CD4-positive, CD25-positive, alpha-beta regulatory T cell (primary cell): Measurements from ENCODE around the gene SORCS1. TPM values are rescaled to one million over a fixed set of nuclear protein-coding genes. Genes with fewer than 3 reads are reported as not detected.
"Not testable (repeated sequence)": the region's sequence is repeated elsewhere in the genome, so short reads cannot be mapped to it uniquely, and the experiment has no call there.

Experiments used
- ATAC-seq, 2 donors: fragments of 150-1000 bp; cut with Tn5 transposase; one replicate each; pipeline ENCODE4 v1.10.0; 2021; ENCODE audit warnings: low read depth in 2 of 2, moderate number of reproducible peaks in 2 of 2, moderate library complexity in 1 of 2
- DNase-seq, 3 donors: peaks; one replicate each; pipeline versions ENCODE4 v3.0.0 to v3.0.0-alpha.2; 2012 to 2022; ENCODE audit warnings: mixed read lengths in 1 of 3
- H3K27ac ChIP-seq: one replicate; pipeline ENCODE4 v1.7.0; 2013; ENCODE audit warnings: mild to moderate bottlenecking, low read length; ENCODE audit not compliant: insufficient read depth, poor library complexity, severe bottlenecking
- H3K27me3 ChIP-seq: one replicate; pipeline ENCODE4 v1.7.0; 2013; ENCODE audit warnings: low read length; ENCODE audit not compliant: control insufficient read depth, insufficient read depth
- H3K36me3 ChIP-seq: one replicate; pipeline ENCODE4 v1.7.0; 2013; ENCODE audit warnings: mild to moderate bottlenecking, low read length, moderate library complexity; ENCODE audit not compliant: control insufficient read depth, insufficient read depth
- H3K4me1 ChIP-seq: 2 replicates; pipeline ENCODE4 v1.7.0; 2013; ENCODE audit warnings: mild to moderate bottlenecking, low read length; ENCODE audit not compliant: insufficient read depth, control insufficient read depth, poor library complexity, severe bottlenecking
- H3K4me3 ChIP-seq: one replicate; pipeline ENCODE4 v1.7.0; 2013; ENCODE audit warnings: low read depth, mild to moderate bottlenecking, low read length, moderate library complexity
- H3K9me3 ChIP-seq, 2 experiments: 1 replicate in 1 of 2; 2 replicates in 1 of 2; pipeline ENCODE4 v1.7.0; 2013; ENCODE audit warnings: low read length in 2 of 2, mild to moderate bottlenecking in 1 of 2, moderate library complexity in 1 of 2; ENCODE audit not compliant: control insufficient read depth in 2 of 2
- H3K27ac Mint-ChIP-seq, 3 donors: one replicate each; pipeline ENCODE4 v1.8.0; 2020 to 2022; ENCODE audit warnings: mild to moderate bottlenecking in 3 of 3, mixed read lengths in 3 of 3, moderate library complexity in 2 of 3
- H3K27me3 Mint-ChIP-seq: one replicate; pipeline ENCODE4 v1.8.0; 2022; ENCODE audit warnings: mild to moderate bottlenecking, mixed read lengths
- H3K36me3 Mint-ChIP-seq: one replicate; pipeline ENCODE4 v1.8.0; 2020; ENCODE audit warnings: mixed read lengths
- H3K4me1 Mint-ChIP-seq, 4 donors: one replicate each; pipeline ENCODE4 v1.8.0; 2020 to 2022; ENCODE audit warnings: mixed read lengths in 4 of 4, mild to moderate bottlenecking in 1 of 4
- H3K4me3 Mint-ChIP-seq, 4 donors: one replicate each; pipeline ENCODE4 v1.8.0; 2020 to 2022; ENCODE audit warnings: mild to moderate bottlenecking in 4 of 4, mixed read lengths in 4 of 4, moderate library complexity in 3 of 4
- H3K9me3 Mint-ChIP-seq, 7 donors: one replicate each; pipeline ENCODE4 v1.8.0; 2020 to 2022; ENCODE audit warnings: mixed read lengths in 7 of 7, mild to moderate bottlenecking in 3 of 7, moderate library complexity in 2 of 7
- polyA plus RNA-seq, 4 donors: library from polyadenylated mRNA; unstranded; fragments of 300-500 nt; fragmentation: Illumina TruSeq; gene quantifications; one replicate each; pipeline ENCODE4 v1.2.3, GENCODE V29; 2021
- total RNA-seq: library from RNA; stranded (reverse); gene quantifications from one replicate; pipeline ENCODE4 v1.2.3, GENCODE V29; 2022

SORCS1 gene
- total and polyA plus RNA-seq, 5 donors from 2014 or later, result not detected

DNA sequence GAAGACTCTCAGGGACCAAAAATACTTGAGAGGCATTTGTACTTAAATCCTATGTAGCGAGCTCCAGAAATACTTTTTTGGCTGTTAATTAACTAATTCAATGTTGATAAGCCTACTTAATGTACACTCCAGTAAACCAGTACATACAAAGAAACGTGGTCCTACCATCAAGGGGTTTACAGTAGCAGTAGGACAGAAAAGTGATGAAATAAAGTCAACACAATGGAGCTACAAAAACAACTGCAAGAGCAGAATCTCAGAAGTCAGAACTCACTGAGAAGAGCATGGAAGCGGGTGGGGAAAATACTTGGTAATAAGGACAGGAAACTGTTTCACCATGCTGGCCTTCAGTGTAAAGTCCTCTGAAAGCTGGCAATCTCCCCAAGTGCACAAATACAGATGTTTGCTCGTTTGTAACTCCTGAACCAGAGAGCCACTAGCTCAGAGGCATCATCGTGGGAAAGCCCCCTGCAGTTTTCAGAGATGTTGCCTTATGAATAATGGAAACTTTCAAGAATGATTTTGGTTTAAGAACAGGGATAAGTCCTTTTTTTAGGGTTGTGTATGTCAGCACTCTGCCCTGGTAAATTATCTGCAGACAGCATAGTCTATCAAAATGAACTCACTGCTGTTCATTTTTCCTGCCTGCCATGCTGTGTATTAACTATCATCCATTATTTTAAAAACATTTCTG, 233.2 kb downstream of the SORCS1 start:
- no peak overlapping the region for H3K4me3 Mint-ChIP-seq
- Histone ChIP-seq H3K27ac (no peak overlapping the region), H3K27me3 (no peaks in the 10 kb centered on the region), H3K4me1 (no peaks in the 10 kb centered on the region), H3K4me3 (no peak overlapping the region), H3K9me3 (no peaks in the 10 kb centered on the region), H3K36me3 (no peaks in the 10 kb centered on the region)
- ATAC-seq (no peak), DNase-seq (no peak)
- H3K27me3 Mint-ChIP-seq, result no peaks in the 10 kb centered on the region
- no peak overlapping the region for H3K27ac Mint-ChIP-seq
- H3K36me3 Mint-ChIP-seq, result no peaks in the 10 kb centered on the region
- no peaks in the 10 kb centered on the region for H3K4me1 Mint-ChIP-seq
- H3K9me3 Mint-ChIP-seq, result peaks cover 0 to 8% (median 3%) of the 10 kb centered on the region in 7 donors

DNA sequence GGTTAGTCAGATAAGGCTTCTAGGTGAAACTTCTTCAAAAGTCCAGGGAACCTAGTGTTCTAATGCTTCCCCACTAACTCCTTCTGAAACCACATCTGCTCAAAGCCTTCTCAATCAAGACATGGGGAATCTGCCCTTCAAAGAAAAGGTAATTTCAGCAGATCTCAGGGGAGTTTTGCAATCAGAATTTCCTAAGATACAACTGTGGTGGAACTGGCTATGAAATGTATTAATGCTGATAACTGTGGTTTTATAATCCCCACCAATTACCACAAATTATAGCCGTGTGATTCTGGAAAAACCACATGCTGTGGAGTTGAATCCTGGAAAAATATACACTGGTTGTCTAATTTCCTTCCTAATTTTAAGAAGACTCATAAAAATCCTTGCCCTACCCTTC, 233.8 kb downstream of the SORCS1 start:
- H3K4me3 Mint-ChIP-seq, result no peak overlapping the region
- H3K27ac Mint-ChIP-seq, result no peak overlapping the region
- no peaks in the 10 kb centered on the region for H3K27me3 Mint-ChIP-seq
- H3K4me3 ChIP-seq, result no peak overlapping the region
- H3K9me3 Mint-ChIP-seq, result peaks cover 0 to 8% (median 1%) of the 10 kb centered on the region in 7 donors
- ATAC-seq (no peak), DNase-seq (no peak)
- H3K36me3 ChIP-seq, result no peaks in the 10 kb centered on the region
- no peaks in the 10 kb centered on the region for H3K4me1 ChIP-seq
- H3K9me3 ChIP-seq, result no peaks in the 10 kb centered on the region
- H3K36me3 Mint-ChIP-seq, result no peaks in the 10 kb centered on the region
- H3K27ac ChIP-seq, result no peak overlapping the region
- H3K27me3 ChIP-seq, result no peaks in the 10 kb centered on the region
- no peaks in the 10 kb centered on the region for H3K4me1 Mint-ChIP-seq

DNA sequence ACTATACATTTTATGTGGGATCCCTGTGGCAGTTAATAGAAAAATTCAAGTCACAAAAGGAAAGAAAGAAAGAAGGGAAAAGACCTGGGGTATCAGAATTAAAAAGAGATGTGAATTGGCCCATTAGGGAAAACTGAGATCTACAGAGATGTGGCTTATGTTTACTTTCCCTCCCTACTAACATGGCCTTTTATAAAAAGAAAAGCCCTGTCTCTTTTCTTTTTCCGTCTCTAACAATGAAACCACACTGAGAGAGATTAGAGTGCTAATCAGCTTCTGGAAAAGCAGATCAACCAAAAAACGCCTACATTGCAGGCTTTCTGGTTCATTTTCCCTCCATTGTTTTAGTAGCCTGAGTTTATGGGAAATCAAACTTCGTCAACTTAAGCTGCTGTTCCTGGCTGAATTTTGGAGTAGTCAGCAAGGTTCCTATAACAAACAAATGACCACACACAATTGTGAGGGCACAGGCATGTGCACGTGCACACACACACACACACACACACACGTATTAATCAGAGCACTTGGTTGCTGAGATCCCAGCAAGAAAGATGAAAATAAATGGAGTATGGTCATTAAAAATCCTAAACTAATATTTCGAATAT, 235.1 kb downstream of the SORCS1 start:
- H3K36me3 ChIP-seq, result no peaks in the 10 kb centered on the region
- no peaks in the 10 kb centered on the region for H3K36me3 Mint-ChIP-seq
- H3K4me3 Mint-ChIP-seq, result no peak overlapping the region
- H3K4me1 ChIP-seq, result no peaks in the 10 kb centered on the region
- H3K27ac ChIP-seq, result no peak overlapping the region
- H3K4me1 Mint-ChIP-seq, result no peaks in the 10 kb centered on the region
- H3K27me3 ChIP-seq, result no peaks in the 10 kb centered on the region
- no peak overlapping the region for H3K4me3 ChIP-seq
- H3K27me3 Mint-ChIP-seq, result no peaks in the 10 kb centered on the region
- H3K27ac Mint-ChIP-seq, result no peak overlapping the region
- no peaks in the 10 kb centered on the region for H3K9me3 ChIP-seq
- peaks cover 0 to 8% (median 2%) of the 10 kb centered on the region in 7 donors for H3K9me3 Mint-ChIP-seq
- ATAC-seq (no peak), DNase-seq (no peak)

DNA sequence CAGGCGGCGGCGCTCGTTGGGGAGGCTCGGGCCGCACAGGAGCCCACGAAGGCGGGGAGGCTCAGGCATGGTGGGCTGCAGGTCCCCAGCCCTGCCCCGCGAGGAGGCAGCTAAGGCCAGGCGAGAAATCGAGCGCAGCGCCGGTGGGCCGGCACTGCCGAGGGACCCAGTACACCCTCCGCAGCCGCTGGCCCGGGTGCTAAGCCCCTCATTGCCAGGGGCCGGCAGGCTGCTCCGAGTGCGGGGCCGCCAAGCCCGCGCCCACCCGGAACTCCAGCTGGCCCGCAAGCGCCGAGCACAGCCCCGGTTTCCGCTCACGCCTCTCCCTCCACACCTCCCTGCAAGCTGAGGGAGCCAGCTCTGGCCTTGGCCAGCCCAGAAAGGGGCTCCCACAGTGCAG, 236.4 kb downstream of the SORCS1 start:
- not testable (repeated sequence) for H3K27ac Mint-ChIP-seq, H3K4me1 ChIP-seq, DNase-seq, H3K36me3 ChIP-seq, H3K4me1 Mint-ChIP-seq, H3K9me3 ChIP-seq, H3K27me3 Mint-ChIP-seq, ATAC-seq, H3K27me3 ChIP-seq, H3K4me3 ChIP-seq, H3K36me3 Mint-ChIP-seq, H3K27ac ChIP-seq, H3K4me3 Mint-ChIP-seq, H3K9me3 Mint-ChIP-seq

DNA sequence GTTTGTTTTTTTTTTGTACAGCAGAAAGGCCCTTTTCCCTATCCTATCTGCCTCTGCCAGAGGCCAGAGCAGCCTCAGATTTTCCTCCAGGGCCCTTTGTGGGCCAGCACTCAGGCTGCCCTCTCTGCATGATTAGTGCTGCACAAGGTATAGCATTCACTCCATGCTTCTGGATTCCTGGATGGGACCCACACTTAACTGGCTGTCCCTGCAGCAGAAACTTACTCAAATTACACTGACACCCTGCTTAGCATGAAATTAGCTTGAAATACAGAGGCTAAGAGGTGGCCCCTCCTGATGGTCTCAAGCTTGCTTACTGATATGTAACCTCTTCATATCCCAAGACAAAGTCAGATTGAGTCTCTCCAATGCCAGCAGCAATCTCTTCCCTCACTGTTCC, 239.3 kb downstream of the SORCS1 start:
- Histone ChIP-seq H3K27me3 (no peaks in the 10 kb centered on the region), H3K4me3 (no peak overlapping the region), H3K36me3 (no peaks in the 10 kb centered on the region), H3K9me3 (peaks cover 0 to 4% of the 10 kb centered on the region in 2 experiments), H3K4me1 (no peaks in the 10 kb centered on the region), H3K27ac (no peak overlapping the region)
- DNase-seq, result no peak
- no peaks in the 10 kb centered on the region for H3K4me1 Mint-ChIP-seq
- H3K36me3 Mint-ChIP-seq, result no peaks in the 10 kb centered on the region
- no peak overlapping the region for H3K27ac Mint-ChIP-seq
- H3K9me3 Mint-ChIP-seq, result peaks cover 0 to 8% (median 2%) of the 10 kb centered on the region in 7 donors
- no peak for ATAC-seq
- H3K27me3 Mint-ChIP-seq, result no peaks in the 10 kb centered on the region
- H3K4me3 Mint-ChIP-seq, result no peak overlapping the region

DNA sequence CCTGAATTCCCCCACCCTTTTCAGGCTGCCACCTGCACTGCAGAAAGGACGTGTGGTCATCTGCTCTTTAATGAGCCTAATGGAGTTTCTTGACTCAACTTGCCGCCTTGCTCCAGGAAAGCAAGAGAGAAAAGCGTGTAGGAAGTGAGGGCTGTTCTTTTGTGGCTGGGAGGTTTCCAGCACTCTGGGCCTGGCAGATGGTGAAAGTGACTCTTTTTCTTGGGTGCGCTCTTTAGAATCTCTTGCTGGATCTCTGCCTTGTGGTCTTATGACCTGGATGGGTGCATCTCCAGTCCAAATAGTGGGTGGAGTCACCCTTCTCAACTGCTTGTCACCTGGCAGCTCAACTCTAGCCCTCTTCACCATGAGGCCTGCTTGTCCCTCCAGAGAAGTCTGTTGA, 244.0 kb downstream of the SORCS1 start:
- Histone ChIP-seq H3K27ac (no peak overlapping the region), H3K36me3 (no peaks in the 10 kb centered on the region), H3K4me1 (no peaks in the 10 kb centered on the region), H3K4me3 (no peak overlapping the region), H3K9me3 (peaks cover 0 to 4% of the 10 kb centered on the region in 2 experiments), H3K27me3 (no peaks in the 10 kb centered on the region)
- DNase-seq (no peak), ATAC-seq (no peak)
- no peak overlapping the region for H3K4me3 Mint-ChIP-seq
- H3K36me3 Mint-ChIP-seq, result no peaks in the 10 kb centered on the region
- H3K27ac Mint-ChIP-seq, result no peak overlapping the region
- no peaks in the 10 kb centered on the region for H3K27me3 Mint-ChIP-seq
- H3K9me3 Mint-ChIP-seq, result peaks cover 0 to 8% (median 7%) of the 10 kb centered on the region in 7 donors
- no peaks in the 10 kb centered on the region for H3K4me1 Mint-ChIP-seq

DNA sequence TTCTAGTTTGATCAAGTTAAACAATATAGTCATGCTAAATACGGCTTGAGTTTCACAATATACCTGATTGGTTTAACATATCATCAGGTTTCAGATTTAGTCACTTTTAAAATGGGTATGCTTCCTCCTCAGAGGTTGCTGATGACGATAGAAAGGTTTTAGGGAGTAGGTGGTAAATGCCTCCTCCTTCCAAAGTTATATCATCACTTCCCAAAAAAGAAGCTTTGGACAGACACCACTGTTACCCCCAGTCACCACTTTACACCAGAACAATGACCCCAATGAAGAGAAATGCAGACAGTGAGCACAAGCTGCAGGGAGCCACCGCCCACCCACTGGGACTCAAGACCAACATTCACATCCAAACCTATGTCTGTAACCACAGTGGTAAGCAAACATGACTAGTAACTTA, 244.6 kb downstream of the SORCS1 start:
- Histone ChIP-seq H3K36me3 (no peaks in the 10 kb centered on the region), H3K27ac (no peak overlapping the region), H3K9me3 (peaks cover 0 to 4% of the 10 kb centered on the region in 2 experiments), H3K4me3 (no peak overlapping the region), H3K4me1 (no peaks in the 10 kb centered on the region), H3K27me3 (no peaks in the 10 kb centered on the region)
- Mint-ChIP-seq H3K27me3 (no peaks in the 10 kb centered on the region), H3K27ac (peak overlapping the region in 1 of 3 donors; percentile 53), H3K4me3 (no peak overlapping the region), H3K36me3 (no peaks in the 10 kb centered on the region), H3K4me1 (no peaks in the 10 kb centered on the region), H3K9me3 (peaks cover 0 to 11% (median 7%) of the 10 kb centered on the region in 7 donors)
- DNase-seq (no peak), ATAC-seq (no peak)
